D721Med (cell line): Measurements from ENCODE around the gene CHD6.

Source experiments
- DNase-seq: peaks from one replicate; pipeline ENCODE4 v3.0.0; 2011; ENCODE audit warnings: low spot score; ENCODE audit not compliant: insufficient read length
- FAIRE-seq: peaks from 2 replicates; lab custom pipeline; 2011; peaks lifted over from hg19 to GRCh38; lab: Jason Lieb, UNC
- TF ChIP-seq, protein P1 (sequence below): IDR thresholded peaks from 2 replicates; pipeline ENCODE4 v1.5.1; 2012; ENCODE audit warnings: mild to moderate bottlenecking, control low read depth; ENCODE audit not compliant: insufficient read depth; ENCODE audit errors: missing control alignments

CHD6 gene

DNA sequence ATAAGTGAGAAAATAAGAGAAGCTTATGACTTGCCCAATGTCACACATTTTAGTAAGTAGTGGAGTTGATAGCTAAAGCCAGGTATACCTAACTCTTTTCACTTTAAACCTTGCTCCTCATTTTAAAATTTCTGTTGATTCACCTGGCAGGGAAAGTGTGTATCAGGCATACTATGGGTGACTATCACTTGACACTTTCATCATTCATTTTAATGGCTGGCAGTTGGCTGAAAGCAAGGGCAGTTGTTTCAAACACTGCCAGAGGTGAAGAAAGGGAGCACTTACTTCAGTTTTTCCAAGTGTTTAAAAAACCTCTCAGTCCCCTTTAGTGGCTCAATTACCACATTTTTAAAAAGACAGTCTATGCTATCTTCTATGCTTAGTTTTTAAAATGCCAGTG is 173.4 kb downstream of the CHD6 start:
- DNase-seq (no peak), FAIRE-seq (no peak)
- TF ChIP-seq, protein P1, sequence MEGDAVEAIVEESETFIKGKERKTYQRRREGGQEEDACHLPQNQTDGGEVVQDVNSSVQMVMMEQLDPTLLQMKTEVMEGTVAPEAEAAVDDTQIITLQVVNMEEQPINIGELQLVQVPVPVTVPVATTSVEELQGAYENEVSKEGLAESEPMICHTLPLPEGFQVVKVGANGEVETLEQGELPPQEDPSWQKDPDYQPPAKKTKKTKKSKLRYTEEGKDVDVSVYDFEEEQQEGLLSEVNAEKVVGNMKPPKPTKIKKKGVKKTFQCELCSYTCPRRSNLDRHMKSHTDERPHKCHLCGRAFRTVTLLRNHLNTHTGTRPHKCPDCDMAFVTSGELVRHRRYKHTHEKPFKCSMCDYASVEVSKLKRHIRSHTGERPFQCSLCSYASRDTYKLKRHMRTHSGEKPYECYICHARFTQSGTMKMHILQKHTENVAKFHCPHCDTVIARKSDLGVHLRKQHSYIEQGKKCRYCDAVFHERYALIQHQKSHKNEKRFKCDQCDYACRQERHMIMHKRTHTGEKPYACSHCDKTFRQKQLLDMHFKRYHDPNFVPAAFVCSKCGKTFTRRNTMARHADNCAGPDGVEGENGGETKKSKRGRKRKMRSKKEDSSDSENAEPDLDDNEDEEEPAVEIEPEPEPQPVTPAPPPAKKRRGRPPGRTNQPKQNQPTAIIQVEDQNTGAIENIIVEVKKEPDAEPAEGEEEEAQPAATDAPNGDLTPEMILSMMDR, result no peak

DNA sequence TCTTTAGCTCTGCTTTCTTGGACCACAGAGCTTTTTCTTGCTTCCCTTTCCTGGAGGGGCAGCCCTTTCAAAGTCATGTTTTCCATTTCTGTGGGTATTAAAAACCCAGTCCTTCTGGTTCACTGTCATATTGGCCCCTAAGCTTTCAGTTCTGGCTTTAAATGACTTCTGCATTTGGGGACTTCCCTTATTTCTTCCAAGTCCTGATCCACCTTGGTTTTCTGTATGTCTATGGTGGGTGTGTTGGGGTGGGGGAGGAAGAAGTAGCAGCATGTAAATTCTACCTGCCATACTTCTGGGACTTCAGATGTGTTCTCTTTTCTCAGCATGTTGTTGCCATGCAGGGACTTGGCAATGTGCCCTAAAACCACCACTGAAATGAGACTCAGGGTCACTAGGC is 174.5 kb downstream of the CHD6 start:
- TF ChIP-seq, protein P1, result no peak
- FAIRE-seq, result no peak
- no peak for DNase-seq

DNA sequence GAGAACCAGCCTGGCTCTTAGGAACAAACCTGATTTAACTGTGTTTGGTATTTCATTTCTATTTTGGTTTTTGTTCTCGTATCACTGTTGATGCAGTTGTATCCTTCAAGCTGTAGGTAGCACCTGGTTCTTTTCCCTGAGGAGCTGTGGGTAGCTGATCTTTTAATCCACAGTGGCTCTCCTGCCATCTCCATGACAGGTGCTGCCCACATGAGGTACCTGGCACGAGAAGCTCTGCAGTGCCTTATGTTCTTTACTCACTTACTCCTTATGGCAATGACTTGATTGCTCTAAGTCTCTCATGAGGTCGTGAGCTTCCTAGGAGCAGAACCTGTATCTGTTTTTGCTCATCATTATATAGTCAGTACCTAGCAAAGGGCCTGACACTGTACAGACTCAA is 177.3 kb downstream of the CHD6 start:
- TF ChIP-seq, protein P1, result no peak
- FAIRE-seq, result no peak
- DNase-seq, result no peak

DNA sequence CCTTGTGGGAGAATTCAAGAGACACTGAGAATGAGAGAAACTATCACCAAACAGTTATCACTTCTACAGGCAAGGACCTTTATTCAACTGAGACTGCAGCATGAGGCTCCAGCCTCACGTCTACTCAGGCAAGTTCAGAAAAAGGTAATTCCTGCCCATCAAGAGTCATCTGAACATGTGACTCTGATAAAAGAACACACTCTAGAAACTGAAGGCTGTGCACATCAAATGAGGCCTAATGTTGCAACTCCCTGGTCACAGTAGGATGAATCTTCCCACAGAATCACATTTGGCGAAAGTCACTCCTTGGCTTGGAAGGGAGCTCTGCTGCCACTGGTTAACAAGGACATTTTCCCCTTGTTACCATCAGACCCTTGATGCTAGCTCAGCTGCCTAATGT is 180.3 kb downstream of the CHD6 start:
- DNase-seq (no peak), FAIRE-seq (no peak)
- TF ChIP-seq, protein P1, result no peak

DNA sequence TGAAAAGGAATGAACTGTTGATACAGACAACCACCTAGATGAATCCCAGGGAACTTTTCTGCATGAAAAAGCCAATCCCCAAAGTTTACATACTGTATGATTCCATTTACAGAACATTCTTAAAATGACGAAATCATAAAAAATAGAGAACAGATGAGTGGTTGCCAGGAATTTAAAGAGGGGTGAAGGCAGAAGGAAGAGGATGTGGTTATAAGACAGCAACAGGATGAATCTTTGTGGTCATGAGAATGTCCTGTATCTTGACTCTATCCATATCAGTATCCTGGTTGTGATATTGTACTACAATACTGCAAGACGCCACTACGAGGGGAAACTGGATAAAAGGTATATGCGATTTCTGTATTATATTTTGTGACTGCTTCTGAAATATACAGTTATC is 181.5 kb downstream of the CHD6 start:
- FAIRE-seq (no peak), DNase-seq (no peak)
- TF ChIP-seq, protein P1, result no peak

DNA sequence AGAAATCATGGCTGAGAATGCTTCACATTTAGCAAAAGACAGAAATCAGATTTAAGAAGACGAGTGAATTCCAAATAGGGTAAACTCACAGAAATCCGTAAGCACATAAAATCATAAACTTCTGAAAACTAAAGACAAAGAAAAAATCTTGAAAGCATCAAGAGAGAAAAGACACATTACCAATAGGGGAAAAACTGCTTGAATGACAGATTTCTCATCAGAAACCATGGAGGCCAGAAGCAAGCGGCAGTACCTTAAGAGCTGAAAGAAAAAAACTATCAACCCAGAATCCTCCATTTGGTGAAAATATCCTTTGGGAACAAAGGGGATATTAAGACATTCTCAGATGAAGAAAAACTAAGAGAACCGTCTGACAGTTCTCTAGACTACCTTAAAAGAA is 185.0 kb downstream of the CHD6 start:
- DNase-seq (no peak), FAIRE-seq (no peak)
- TF ChIP-seq, protein P1, result no peak

DNA sequence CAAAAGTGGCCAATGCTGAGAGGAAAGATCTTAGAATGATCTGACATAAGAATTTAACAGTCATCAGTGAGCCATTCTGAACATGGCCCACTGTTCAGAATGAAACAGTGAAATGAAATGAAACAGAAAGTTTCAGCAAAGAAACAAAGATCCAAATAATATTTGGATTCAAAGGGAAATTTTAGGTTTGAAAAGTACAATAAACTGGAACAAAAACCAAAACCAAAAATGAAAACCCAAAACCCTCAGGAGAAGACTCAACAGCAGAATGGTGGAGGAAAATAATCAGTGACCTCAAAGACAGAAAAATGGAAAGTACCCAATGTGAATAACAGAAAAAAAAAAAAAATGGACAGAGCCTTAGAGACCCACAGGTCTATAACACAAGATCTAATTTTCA is 185.4 kb downstream of the CHD6 start:
- DNase-seq (no peak), FAIRE-seq (no peak)
- TF ChIP-seq, protein P1, result no peak
